SK-N-SH treated with all-trans-retinoic acid at 6 μM for 48 hours (cell line): ENCODE results near the gene SMARCD3.

Experiments
- ATAC-seq: fragments of 200-7000 bp; cut with Tn5 transposase; 3 replicates; pipeline ENCODE4 v1.9.1; 2020; ENCODE audit warnings: mild to moderate bottlenecking, moderate library complexity
- ARNTL ChIP-seq: fragments of 450-650 bp; formaldehyde crosslinking; IDR thresholded peaks from 2 replicates; pipeline ENCODE4 v1.5.0; 2020; ENCODE audit warnings: low read depth, mild to moderate bottlenecking, moderate library complexity, borderline replicate concordance
- GLIS3 ChIP-seq: fragments of 250-450 bp; sonication (Bioruptor Pico); IDR thresholded peaks from 2 replicates; pipeline ENCODE4 v1.5.0; 2020; ENCODE audit warnings: mild to moderate bottlenecking, moderate library complexity
- ISL1 ChIP-seq: fragments of 250-450 bp; sonication (Bioruptor Pico); IDR thresholded peaks from 2 replicates; pipeline ENCODE4 v2.1.2; 2022; ENCODE audit warnings: mild to moderate bottlenecking, moderate library complexity
- OSR1 ChIP-seq: fragments of 250-450 bp; sonication (Bioruptor Pico); IDR thresholded peaks from 2 replicates; pipeline ENCODE4 v1.8.0; 2022; ENCODE audit warnings: moderate library complexity, mild to moderate bottlenecking, inconsistent platforms
- RARB ChIP-seq: fragments of 250-450 bp; sonication (Bioruptor Pico); IDR thresholded peaks from 2 replicates; pipeline ENCODE4 v1.8.0; 2021; ENCODE audit warnings: mild to moderate bottlenecking, moderate library complexity
- SNAI2 ChIP-seq: fragments of 250-450 bp; sonication (Bioruptor Pico); IDR thresholded peaks from 2 replicates; pipeline ENCODE4 v1.5.0; 2020; ENCODE audit warnings: mild to moderate bottlenecking, moderate library complexity
- TOX ChIP-seq: fragments of 250-450 bp; sonication (Bioruptor Pico); IDR thresholded peaks from 2 replicates; pipeline ENCODE4 v1.8.0; 2021; ENCODE audit warnings: mild to moderate bottlenecking, moderate library complexity, borderline replicate concordance
- ZC3H10 ChIP-seq: fragments of 250-450 bp; sonication (Bioruptor Pico); IDR thresholded peaks from 2 replicates; pipeline ENCODE4 v1.5.1; 2021; ENCODE audit warnings: mild to moderate bottlenecking, moderate library complexity
- ZFP3 ChIP-seq: fragments of 250-450 bp; sonication (Bioruptor Pico); IDR thresholded peaks from 2 replicates; pipeline ENCODE4 v1.5.0; 2020; ENCODE audit warnings: mild to moderate bottlenecking, moderate library complexity
- ZFP30 ChIP-seq: fragments of 450-650 bp; formaldehyde crosslinking; IDR thresholded peaks from 2 replicates; pipeline ENCODE4 v1.5.0; 2022; ENCODE audit warnings: mild to moderate bottlenecking, moderate library complexity
- ZNF565 ChIP-seq: fragments of 450-650 bp; formaldehyde crosslinking; conservative IDR thresholded peaks from 2 replicates; pipeline ENCODE4 v1.5.0; 2020; ENCODE audit warnings: low read depth, mild to moderate bottlenecking, moderate library complexity
- ZNF70 ChIP-seq: fragments of 450-650 bp; formaldehyde crosslinking; IDR thresholded peaks from 2 replicates; pipeline ENCODE4 v1.5.0; 2020; ENCODE audit warnings: mild to moderate bottlenecking, moderate library complexity
- TF ChIP-seq, protein P1 (sequence below): fragments of 250-450 bp; sonication (Bioruptor Pico); IDR thresholded peaks from 2 replicates; pipeline ENCODE4 v1.5.1; 2021; ENCODE audit warnings: mild to moderate bottlenecking, moderate library complexity
- TF ChIP-seq, protein P2 (sequence below): fragments of 250-450 bp; sonication (Bioruptor Pico); IDR thresholded peaks from 2 replicates; pipeline ENCODE4 v1.8.0; 2020; ENCODE audit warnings: mild to moderate bottlenecking, moderate library complexity, borderline replicate concordance
- TF ChIP-seq, protein P3 (sequence below): fragments of 250-450 bp; sonication (Bioruptor Pico); IDR thresholded peaks from 2 replicates; pipeline ENCODE4 v1.5.0; 2020; ENCODE audit warnings: mild to moderate bottlenecking, moderate library complexity
- TF ChIP-seq, protein P4 (sequence below): fragments of 250-450 bp; sonication (Bioruptor Pico); IDR thresholded peaks from 2 replicates; pipeline ENCODE4 v1.5.1; 2020; ENCODE audit warnings: low read depth, mild to moderate bottlenecking, moderate library complexity

SMARCD3 gene

DNA sequence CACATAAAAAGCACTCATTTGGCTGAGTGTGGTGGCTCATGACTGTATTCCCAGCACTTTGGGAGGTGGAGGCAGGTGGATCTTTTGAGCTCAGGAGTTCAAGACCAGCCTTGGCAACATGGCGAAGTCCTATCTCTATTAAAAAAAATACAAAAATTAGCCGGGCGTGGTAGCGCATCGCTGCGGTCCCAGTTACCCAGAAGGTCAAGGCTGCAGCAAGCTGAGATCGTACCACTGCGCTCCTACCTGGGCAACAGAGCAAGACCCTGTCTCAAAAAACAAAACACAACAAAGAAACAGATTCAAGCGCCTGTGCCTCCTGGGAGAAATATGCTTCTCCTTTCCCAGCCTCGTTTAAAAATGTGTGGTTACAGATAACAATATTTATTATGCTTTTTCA is 19.2 kb downstream of the SMARCD3 start:
- no peak for ATAC-seq
- no peak for TF ChIP-seq TOX (CRISPR knock-in tag)
- TF ChIP-seq, protein P1, sequence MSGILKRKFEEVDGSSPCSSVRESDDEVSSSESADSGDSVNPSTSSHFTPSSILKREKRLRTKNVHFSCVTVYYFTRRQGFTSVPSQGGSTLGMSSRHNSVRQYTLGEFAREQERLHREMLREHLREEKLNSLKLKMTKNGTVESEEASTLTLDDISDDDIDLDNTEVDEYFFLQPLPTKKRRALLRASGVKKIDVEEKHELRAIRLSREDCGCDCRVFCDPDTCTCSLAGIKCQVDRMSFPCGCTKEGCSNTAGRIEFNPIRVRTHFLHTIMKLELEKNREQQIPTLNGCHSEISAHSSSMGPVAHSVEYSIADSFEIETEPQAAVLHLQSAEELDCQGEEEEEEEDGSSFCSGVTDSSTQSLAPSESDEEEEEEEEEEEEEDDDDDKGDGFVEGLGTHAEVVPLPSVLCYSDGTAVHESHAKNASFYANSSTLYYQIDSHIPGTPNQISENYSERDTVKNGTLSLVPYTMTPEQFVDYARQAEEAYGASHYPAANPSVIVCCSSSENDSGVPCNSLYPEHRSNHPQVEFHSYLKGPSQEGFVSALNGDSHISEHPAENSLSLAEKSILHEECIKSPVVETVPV (CRISPR knock-in tag), result no peak
- no peak for TF ChIP-seq SNAI2 (CRISPR knock-in tag)
- TF ChIP-seq ARNTL (CRISPR knock-in tag), result no peak
- TF ChIP-seq ZFP3, result no peak
- TF ChIP-seq OSR1 (CRISPR knock-in tag), result no peak
- TF ChIP-seq ZNF565 (CRISPR knock-in tag), result no peak

DNA sequence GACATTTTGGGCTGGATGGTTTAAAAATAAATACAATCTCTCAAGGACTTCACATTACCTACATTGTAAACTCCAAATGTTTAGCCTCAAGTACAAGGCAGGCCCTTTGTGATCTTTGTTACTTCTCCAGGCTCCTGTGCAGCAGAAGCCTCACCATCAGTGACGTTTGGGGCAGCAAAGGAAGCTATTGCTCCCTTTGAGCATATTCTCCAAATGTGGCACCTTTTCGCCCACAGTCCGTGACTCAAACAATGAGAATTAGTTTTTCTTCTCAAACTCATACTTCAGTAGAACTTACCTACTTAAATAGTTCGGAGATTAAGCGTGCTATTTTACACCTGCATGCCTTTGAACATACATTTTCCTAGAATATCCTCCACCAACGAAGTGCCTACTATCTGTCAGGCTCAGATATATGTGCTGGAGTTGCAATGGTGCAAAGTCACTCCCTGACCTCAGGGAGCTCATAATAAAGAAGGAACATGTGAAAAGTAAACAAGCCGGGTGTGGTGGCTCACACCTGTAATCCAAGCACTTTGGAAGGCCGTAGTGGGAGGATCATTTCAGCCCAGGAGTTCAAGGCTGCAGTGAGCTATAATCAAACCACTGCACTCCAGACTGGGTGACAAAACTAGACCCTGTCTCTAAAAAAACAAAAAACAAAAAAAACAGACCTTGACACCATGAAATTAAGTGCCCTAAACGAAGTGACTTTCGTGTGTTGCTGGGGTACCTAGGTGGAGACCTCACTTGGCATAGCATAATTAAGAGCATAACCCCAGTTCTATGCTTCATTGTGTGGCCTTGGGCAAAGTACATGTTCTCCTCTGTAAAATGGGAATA is 20.2 kb downstream of the SMARCD3 start:
- TF ChIP-seq ISL1 (CRISPR knock-in tag) (no peak), GLIS3 (no peak), RARB (CRISPR knock-in tag) (no peak), ZFP30 (CRISPR knock-in tag) (no peak), SNAI2 (CRISPR knock-in tag) (no peak), ZNF70 (CRISPR knock-in tag) (no peak)
- TF ChIP-seq, protein P1 (CRISPR knock-in tag), result no peak
- TF ChIP-seq, protein P2, sequence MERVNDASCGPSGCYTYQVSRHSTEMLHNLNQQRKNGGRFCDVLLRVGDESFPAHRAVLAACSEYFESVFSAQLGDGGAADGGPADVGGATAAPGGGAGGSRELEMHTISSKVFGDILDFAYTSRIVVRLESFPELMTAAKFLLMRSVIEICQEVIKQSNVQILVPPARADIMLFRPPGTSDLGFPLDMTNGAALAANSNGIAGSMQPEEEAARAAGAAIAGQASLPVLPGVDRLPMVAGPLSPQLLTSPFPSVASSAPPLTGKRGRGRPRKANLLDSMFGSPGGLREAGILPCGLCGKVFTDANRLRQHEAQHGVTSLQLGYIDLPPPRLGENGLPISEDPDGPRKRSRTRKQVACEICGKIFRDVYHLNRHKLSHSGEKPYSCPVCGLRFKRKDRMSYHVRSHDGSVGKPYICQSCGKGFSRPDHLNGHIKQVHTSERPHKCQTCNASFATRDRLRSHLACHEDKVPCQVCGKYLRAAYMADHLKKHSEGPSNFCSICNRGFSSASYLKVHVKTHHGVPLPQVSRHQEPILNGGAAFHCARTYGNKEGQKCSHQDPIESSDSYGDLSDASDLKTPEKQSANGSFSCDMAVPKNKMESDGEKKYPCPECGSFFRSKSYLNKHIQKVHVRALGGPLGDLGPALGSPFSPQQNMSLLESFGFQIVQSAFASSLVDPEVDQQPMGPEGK (CRISPR knock-in tag), result no peak
- TF ChIP-seq, all 23 proteins: peak for 0
- no peak for ATAC-seq

DNA sequence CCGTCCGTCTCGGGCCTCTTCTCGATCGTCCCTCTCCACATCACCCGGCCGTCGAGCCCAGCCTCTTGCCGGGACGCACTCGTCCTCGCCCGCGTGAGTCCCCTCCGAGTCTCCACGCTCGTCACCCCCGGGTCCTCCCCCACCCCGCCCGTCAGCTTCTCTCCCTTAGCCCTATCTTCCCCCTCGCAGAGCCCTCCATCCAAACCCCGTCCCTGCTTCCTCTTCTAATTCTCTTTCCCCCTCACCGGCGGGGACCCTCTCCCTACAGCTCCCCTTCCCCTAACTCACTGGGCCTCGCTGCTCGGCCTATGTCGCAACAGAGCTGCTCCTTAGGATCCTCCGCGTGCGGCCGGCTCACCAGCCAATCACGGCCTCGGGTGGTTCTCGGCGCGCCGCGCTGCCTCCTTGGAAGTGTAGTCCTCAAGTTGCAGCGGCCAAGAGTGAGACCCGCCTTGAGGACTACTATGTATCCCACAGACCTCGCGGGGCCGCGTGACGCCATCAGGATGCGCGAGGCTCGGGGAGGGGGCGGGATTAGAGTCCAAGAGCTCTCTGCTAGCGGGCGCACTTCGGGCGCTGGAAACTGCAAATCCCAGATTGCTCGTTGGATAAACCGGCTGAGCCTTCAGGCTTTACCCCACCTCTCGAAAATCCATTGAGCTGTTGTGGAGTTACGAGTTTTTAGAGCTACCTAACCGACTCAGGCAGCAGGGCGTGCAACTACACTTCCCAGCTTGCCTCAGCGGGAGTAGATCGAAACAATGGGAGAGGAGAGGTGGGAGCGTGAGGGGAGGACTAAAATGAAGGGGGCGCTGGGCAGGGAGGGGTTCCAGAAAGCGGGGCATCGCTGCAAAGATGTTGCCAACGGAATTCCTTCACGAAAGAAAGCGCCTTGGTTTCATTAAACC is 21.4 kb downstream of the SMARCD3 start, which contains the start of gene ABCF2:
Gene ABCF2 (minus strand): TSS at position 331 of the 908 bp plus-strand sequence. CDS start 747 bp downstream, outside the sequence.
- ATAC-seq, result peak; percentile 98
- TF ChIP-seq, protein P3, sequence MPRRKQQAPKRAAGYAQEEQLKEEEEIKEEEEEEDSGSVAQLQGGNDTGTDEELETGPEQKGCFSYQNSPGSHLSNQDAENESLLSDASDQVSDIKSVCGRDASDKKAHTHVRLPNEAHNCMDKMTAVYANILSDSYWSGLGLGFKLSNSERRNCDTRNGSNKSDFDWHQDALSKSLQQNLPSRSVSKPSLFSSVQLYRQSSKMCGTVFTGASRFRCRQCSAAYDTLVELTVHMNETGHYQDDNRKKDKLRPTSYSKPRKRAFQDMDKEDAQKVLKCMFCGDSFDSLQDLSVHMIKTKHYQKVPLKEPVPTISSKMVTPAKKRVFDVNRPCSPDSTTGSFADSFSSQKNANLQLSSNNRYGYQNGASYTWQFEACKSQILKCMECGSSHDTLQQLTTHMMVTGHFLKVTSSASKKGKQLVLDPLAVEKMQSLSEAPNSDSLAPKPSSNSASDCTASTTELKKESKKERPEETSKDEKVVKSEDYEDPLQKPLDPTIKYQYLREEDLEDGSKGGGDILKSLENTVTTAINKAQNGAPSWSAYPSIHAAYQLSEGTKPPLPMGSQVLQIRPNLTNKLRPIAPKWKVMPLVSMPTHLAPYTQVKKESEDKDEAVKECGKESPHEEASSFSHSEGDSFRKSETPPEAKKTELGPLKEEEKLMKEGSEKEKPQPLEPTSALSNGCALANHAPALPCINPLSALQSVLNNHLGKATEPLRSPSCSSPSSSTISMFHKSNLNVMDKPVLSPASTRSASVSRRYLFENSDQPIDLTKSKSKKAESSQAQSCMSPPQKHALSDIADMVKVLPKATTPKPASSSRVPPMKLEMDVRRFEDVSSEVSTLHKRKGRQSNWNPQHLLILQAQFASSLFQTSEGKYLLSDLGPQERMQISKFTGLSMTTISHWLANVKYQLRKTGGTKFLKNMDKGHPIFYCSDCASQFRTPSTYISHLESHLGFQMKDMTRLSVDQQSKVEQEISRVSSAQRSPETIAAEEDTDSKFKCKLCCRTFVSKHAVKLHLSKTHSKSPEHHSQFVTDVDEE (CRISPR knock-in tag), result peak; percentile 36; the same call in 1 of the 2 replicates
- TF ChIP-seq ZC3H10 (CRISPR knock-in tag) (no peak), RARB (CRISPR knock-in tag) (no peak), ZNF565 (CRISPR knock-in tag) (no peak), ZNF70 (CRISPR knock-in tag) (no peak)

DNA sequence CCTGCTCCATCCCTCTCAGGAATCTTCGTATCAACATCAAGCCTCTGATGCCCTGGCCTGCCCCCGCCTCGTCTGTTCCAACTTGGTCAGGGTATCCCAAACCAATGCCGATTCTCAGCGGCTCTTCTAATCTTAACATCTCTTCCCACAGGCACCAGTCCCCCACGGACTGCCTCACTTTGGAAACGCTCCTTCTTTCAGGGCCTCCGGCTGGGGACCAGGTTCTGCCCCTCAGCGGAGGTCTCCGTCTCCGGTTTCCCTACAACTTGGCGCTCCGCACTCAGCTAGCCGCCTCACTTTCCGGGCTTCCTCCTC is 22.0 kb downstream of the SMARCD3 start:
- ATAC-seq, result peak; percentile 2

More for the DNA sequence above, 22.0 kb downstream of the SMARCD3 start:
- TF ChIP-seq ZFP3, result 0 out of 2 replicates have a peak, but pooled peaks have one; percentile 89
- TF ChIP-seq, protein P4, sequence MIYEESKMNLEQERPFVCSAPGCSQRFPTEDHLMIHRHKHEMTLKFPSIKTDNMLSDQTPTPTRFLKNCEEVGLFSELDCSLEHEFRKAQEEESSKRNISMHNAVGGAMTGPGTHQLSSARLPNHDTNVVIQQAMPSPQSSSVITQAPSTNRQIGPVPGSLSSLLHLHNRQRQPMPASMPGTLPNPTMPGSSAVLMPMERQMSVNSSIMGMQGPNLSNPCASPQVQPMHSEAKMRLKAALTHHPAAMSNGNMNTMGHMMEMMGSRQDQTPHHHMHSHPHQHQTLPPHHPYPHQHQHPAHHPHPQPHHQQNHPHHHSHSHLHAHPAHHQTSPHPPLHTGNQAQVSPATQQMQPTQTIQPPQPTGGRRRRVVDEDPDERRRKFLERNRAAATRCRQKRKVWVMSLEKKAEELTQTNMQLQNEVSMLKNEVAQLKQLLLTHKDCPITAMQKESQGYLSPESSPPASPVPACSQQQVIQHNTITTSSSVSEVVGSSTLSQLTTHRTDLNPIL (CRISPR knock-in tag), result no peak
